ENCODE data around the gene SMCO2.

Gene SMCO2

DNA sequence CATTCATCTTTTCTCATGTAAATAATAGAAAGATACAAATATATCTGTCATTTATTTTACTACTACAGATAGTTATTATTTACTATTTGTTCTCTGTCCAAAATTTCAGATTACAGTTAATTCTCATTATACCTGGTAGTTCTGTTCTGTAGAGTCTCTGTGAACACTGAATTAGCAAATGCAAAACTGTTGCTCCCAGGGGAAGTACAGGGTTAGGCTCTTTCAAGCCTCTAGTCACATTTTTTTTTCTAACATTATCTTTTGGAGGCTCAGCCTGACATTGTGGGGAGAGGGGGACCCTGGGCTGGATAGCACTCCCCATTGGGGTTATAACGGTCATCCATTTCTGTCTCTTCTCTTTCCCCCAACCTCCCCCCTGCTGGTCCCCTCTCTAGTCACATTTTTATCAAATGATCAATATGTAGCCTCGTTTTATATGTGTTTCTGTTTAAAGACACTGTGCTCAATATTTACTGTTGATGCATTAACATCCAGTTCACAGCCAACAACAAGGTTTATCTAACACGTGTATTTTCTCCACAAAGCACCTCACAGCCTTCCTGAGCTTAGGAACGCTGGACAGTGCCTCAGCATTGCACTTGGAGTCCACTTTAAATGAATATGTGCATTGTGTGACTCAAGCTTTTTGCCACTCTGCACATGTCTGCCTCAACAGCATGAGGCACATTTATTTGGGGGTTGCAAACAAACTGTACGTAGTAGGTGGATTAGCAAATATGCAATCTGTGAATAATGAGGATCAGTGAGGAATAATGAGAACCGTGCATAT, 4.7 kb downstream of the SMCO2 start:
- in situ Hi-C loops (cut with HindIII; ENCODE audit: low sequenced_read_pairs): no loop called here

DNA sequence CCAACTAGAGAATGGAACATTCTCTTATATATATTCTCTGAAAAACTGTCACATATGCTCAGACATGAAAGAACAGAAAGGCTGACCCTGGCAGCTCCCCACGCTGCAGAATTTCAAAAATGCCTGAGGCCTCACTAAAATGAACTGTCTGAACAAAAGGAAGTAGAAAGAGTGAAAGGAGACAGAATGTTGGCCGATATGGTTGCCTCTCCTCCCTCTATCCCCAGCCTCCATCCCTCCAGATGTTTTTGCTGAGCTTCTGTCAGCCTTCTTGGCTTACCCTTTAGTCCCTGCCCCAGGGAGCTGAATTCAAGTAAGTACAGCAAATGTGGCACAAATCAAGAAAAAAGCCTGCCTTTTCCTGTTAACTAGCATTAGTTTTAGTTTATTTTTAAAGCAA, 6.9 kb downstream of the SMCO2 start:
- in situ Hi-C loops (cut with HindIII; ENCODE audit: low sequenced_read_pairs): no loop called here

DNA sequence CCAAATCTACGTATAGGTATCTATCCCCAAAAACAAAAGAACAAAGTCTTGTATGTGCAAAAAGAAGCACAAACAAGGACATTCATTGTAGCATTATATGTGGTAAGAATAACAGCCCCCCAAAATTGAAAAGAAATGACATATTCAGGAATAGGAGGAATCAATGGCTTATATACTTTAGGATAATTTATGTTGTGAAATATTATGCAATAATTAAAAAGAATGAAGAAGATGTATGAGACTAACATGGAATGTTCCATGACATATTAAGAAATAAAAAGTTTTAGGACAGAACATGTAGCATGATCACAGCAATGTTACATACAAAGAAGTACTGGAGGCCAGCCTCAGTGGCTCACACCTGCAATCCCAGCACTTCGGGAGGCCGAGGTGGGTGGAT, 9.1 kb downstream of the SMCO2 start:
- in situ Hi-C loops (cut with HindIII; ENCODE audit: low sequenced_read_pairs): no loop called here

DNA sequence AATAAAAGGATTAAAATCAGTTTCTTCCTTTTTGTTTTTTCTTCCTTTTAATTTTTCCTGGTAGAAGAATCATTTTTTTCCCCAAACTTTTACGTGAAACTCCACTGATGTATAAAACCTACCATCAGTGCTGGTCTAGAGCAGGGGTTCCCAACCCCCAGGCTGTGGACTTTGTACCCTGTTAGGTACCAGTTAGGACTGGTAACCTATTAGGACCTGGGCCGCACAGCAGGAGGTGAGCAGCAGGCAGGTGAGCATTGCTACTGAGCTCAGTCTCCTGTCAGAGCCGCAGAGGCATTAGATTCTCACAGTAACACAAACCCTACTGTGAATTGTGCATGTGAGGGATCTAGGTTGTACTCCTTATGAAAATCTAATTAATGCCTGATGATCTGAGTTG, 10.1 kb downstream of the SMCO2 start:
- in situ Hi-C loops (cut with HindIII; ENCODE audit: low sequenced_read_pairs): no loop called here

DNA sequence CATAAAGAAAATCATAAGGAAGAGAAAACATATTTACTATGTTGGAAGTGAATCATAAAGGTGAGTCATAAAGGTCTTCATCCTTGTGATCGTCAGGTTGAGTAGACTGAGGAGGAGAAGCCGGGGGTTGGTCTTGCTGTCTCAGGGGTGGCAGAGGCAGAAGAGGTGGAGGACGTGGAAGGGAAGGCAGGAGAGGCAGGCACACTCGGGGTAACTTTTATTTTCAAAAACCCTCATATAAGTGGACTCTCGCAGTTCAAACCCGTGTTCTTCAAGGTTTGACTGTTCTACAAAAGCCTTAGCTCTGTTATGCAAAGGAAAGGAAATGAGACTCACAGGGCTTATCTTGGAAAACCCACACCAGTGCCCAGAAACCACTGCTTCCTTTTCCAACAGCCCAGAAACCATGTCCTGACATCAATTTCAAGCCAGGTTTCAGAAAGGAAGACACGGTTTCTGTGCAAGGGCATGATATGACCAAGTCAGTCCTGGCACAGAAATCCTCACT, 14.0 kb downstream of the SMCO2 start:
- in situ Hi-C loops (cut with HindIII; ENCODE audit: low sequenced_read_pairs): no loop called here

DNA sequence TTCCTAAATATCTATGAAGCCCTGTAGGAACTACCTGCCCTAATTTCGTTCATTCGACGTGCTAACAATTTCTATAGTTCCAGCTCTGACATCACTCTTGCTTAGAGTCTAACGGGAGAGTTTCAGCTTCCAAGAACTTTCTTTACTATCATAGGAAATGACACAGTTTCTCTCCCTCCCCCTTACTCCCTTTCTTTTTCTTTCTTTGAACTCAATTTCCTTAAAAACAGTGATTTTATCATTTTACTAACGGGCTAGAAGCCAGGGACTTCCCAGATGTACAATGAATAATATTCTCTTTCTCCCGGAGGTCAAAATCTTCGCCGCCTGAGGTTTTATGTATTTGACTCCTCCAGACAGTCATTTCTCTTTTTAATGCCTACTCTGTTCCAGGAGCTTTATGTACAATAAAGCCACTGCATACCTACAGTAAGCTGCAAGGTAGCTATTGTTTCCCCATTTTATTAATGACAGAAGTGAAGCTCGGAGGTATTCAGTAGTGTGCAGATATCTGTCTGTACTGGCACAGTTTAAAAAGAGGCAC, 15.7 kb downstream of the SMCO2 start:
- in situ Hi-C loops (cut with HindIII; ENCODE audit: low sequenced_read_pairs): no loop called here

DNA sequence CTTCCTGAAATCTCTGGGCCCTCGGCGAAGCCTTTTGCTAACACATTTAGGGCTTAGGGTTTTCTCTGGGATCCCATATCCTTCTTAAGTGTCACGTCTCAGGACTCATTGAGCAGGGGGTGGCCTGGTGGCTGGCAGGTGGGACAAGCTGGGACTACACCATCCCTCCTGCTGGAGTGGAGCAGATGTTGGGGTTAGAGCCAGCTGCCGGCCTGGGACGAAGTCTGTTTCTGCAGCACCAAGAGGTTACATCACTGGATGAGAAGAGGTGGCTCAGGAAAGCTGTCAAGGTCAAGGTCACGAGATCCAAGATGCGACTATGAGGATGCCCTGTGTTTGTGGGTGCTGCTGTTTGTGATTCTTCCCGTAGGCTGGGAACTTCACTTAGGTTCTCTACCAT, 16.3 kb downstream of the SMCO2 start:
- in situ Hi-C loops (cut with HindIII; ENCODE audit: low sequenced_read_pairs): no loop called here

DNA sequence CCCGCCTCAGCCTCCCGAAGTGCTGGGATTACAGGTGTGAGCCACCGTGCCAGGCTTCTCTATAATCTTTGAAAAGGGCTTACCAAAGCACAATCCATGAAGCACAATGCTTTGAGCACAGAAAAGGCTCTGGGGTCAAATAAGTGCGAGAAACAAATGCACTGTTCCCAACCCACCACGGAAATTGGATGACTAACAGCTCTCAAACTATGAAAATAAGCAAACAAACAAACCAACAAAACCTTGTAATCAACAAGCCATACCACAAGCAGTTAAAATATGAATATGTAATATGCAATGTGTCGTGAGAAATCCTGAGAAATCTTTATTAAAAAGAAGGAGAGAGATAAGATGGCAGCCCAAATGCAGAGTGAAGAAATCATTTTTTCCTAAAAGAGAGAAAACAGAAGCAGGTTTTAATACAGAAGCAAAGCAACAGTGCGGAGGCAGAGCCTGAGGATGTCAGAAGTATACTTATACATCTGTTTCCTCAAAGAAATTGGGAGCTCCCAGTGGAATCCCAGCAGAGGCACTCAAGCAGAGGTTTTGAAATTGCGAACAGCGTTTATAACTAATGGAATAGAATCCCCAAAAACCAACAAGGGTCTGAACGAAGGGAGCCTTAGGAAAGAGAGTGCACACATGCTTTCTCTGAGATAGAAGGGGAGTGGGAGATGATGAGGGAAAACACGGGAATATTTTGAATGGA, 17.1 kb downstream of the SMCO2 start:
- in situ Hi-C loops (cut with HindIII; ENCODE audit: low sequenced_read_pairs): no loop called here

DNA sequence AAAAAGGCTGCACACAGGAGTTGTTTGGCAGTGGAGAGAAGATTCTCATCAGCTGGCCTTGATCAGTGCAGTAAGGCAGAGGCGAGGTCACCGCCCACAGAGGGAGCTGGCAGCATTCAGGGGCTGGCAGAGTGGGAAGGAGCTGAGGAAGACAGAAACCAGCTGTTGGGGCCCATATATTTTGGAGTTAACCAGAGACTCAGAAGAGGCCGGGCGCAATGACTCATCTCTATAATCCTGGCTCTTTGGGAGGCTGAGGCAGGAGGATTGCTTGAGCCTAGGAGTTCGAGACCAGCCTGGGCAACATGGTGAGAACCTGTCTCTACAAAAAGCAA, 17.7 kb downstream of the SMCO2 start:
- in situ Hi-C loops (cut with HindIII; ENCODE audit: low sequenced_read_pairs): no loop called here

DNA sequence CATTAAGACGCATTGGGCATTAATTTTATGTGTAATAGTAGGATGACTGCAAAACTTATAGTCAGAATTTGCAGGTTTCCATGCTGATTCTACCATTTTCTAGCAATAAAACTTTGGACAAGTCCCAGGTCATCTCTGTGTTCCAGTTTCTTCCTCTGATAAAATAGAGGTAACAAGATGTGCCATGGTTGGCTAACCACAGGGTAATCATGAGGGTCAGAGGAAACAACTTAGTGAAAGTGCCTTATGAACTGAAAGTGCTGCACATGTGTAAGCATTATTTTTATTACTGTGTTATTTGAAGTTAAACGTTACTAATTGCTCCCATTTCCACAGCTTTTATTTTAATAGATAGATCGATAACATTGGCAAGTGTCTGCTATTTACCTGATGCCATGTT, 21.1 kb downstream of the SMCO2 start:
- in situ Hi-C loops (cut with HindIII; ENCODE audit: low sequenced_read_pairs): no loop called here

DNA sequence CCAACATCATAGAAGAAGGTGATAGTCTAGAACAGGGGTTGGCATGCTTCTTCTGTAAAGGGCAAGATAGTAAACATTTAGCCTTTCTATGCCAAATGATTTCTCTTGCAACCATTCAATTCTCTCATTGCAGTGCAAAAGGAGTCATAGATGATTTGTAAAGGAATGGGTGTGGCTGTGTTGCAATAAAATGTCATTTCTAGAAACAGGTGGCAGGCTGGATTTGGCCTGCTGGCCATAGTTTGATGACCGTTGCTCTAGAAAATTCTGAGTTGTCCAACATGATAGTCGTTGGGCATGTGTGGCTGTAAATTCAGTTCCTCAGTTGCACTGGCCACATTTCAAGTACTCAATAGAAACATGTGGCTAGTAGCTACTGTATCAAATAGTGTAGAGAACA, 21.7 kb downstream of the SMCO2 start:
- in situ Hi-C loops (cut with HindIII; ENCODE audit: low sequenced_read_pairs): no loop called here

DNA sequence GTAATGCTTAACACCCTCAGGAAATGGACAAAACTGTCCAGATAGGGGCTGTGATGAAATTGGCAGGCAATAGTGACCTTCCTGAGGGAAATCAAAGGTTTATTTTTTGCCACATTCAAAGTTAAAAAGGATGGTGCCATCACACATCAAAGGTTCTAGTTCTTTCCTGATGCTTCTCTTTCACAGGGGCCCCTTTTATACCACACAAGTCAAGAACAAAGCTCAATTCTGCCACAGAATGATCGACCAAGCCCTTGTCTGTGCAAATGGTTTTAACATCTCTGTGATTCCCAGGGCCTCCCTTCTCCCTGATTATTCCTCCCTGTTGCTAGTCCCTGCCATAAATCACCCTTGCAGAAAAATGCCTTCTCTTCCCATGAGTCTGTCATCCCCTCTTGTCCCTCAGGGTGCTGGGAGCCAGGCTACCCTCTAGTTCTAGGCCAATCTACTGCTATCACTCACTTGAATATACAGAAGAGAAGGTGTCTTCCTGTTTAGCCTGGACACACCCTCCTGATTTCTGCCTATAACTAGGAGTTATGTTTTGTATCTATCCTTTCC, 22.7 kb downstream of the SMCO2 start:
- in situ Hi-C loops (cut with HindIII; ENCODE audit: low sequenced_read_pairs): no loop called here

DNA sequence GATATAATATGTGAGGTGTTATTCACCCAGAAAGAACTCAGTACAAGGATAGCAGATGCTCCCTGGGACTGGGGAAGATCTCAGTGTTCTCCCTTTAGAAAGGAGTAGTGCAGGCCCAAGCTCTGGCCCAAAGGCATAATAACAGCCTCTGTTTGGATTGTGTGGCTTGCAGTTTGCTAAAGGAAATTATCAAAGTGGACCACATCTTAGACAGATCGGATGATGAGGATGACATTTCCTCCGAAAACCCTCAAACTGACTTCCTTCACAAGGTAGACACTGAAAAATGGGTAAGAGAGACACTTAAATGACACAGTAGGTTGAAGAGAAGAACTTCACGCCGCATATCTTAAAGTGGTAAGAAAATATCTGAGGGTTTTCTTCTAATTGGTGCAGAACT, 26.1 kb downstream of the SMCO2 start:
- in situ Hi-C loops (cut with HindIII; ENCODE audit: low sequenced_read_pairs): no loop called here

DNA sequence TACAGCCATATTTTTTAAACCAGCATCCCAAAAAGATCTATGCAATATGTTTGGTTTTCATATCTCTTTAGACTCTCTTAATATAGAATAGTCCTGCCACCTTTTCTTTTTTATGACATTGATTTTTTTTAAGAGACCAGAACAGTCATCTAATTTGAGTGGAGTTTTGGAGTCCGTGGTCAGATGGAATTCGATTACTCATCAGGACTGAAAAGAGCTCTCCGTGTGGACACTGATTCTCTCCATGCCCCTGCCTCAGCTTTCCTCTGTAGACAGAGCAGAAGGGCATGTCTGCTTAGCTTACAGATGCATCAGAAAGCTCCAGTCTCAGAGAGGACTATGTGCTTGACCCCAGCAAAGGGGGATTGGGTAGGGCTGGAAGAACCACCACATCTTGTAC, 27.8 kb downstream of the SMCO2 start:
- in situ Hi-C loops (cut with HindIII; ENCODE audit: low sequenced_read_pairs): no loop called here

DNA sequence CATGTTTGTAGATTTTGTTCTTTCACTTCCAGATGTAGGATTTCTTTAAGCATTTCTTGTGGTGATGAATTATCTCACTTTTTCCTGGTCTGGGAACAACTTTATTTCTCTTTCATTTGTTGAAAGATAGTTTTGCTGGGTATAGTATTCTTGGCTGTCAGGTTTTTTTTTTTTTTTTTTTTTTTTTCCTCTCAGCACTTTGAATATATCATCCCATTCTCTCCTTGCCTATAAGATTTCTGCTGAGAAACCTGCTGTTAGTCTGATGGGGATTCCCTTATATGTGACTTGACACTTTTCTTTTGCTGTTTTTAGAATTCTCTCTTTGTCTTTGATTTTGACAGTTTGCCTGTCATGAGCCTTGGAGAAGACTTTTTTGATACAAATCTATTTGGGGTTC, 30.5 kb downstream of the SMCO2 start:
- in situ Hi-C loops (cut with HindIII; ENCODE audit: low sequenced_read_pairs): no loop called here

DNA sequence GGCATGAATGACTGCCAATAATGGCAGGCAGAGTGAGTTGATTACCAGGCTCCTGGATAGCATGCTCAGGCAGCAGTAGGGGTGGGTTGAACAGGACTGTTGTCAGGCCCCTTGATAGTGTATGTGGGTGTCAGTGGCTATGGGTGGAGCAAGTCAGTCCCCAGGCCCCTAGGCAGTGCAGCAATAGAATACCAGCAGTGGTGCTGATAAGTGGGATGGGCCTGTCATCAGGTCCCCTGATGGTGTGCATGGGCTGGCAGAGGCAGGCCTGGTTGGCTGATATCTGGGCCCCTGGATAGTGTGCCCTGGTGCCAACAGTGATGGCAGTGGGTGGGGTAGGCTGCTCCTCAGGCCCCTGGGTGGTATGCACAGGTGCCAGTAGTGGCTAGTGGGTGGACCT, 32.4 kb downstream of the SMCO2 start:
- in situ Hi-C loops (cut with HindIII; ENCODE audit: low sequenced_read_pairs): no loop called here

DNA sequence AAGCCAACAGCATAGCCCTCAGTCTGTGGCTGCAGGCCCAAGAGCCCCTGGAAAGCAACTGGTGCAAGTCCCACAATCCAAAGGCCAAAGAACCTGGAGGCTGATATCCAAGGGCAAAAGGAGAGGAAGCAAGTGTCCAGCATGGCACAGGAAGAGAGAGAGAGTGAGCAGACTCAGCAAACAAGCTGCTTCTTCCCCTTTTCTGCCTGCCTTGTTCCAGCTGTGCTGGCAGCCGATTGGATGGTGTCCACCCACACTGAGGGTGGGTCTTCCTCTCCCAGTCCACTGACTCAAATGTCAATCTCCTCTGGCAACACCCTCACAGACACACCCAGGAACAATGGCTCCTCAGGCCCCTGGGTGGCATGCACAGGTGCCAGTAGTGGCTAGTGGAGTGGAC, 33.5 kb downstream of the SMCO2 start:
- in situ Hi-C loops (cut with HindIII; ENCODE audit: low sequenced_read_pairs): no loop called here

DNA sequence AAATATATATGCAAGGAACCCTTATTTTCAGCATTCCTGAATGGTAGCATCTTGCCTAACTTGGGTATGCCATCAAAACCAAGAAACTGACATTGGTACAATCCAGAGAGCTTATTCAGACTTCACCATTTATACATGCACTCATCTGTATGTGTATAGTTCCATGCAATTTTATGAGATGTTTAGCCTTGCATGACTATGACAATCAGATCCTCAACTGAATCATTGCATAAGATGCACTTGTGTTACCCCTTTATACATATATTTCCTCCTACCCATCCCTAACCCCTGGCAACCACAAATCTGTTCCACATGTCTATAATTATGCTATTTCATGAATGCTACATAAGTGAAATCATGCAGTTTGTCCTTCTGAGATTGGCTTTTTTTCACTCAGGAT, 40.4 kb downstream of the SMCO2 start:
- in situ Hi-C loops (cut with HindIII; ENCODE audit: low sequenced_read_pairs): no loop called here

DNA sequence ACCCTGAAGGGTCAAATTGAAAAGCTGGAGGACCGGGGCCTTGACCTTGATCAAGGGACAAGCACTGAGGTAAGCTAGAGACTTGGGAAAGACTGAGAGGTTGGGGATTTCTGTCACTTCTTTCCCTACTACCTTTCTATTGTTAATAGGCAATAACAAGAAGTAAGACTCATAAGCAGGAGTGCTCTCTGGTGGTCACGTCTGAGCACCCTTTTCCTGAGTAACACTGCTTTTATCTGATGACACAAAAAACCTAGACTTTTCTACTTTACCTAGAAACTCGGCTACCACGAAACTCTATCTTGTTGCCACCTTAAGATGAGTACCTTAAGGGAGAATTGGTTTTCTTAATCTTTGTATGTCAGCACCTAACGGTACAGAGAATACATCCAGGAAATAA, 41.9 kb downstream of the SMCO2 start:
- in situ Hi-C loops (cut with HindIII; ENCODE audit: low sequenced_read_pairs): no loop called here

DNA sequence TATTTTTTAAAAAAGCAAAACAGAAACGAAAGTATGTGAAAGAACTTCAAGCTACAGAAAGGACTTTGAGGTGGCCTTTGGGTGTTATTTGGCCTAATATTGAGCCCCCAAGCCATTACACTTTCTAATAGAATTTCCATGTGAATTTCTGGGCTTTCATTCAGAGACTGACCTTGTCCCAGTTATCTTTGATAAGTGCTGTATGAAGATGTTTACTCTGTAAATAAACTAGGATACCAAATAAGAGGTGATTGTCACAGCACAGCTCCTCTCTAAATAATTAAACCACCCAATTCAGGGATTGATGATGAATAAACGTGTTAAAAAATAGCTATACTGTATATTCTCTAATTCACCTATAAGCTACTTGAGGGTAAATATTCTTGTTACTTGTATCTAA, 44.7 kb downstream of the SMCO2 start:
- in situ Hi-C loops (cut with HindIII; ENCODE audit: low sequenced_read_pairs): no loop called here

DNA sequence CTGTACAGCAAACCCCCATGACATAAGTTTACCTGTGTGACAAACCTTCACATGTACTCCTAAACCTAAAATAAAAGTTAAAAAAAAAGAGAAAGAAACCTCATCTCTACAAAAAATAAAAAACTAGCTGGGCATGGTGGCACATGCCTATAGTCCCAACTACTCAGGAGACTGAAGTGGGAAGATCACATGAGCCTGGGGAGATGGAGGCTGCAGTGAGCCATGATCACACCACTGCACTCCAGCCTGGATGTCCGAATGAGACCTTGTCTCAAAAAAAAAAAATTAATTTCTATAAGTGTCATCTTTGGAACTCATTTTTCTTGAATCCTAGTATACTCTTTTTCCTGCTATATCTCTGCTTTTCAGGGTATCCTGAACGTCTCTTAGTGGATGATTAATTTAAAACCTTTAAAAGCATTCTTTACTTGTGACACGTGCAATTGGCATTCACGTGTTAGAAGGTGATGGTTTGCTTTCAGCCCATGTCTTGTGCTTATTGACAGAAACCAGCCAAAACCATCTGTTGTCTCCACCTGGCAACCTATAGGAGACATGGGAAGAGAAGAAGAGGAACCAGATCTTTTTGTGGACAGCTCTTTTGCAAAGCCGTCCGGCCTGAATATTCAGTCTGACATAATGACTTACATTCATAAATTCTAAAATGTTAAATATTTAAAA, 46.9 kb downstream of the SMCO2 start:
- in situ Hi-C loops (cut with HindIII; ENCODE audit: low sequenced_read_pairs): no loop called here
